BLaER1 (cell line): ENCODE measurements around the gene ZFPL1.

Experiments
- H3K27ac ChIP-seq: shearing (Covaris generic); formaldehyde crosslinking; 2 replicates; pipeline ENCODE4 v1.8.1; 2022
- H3K27me3 ChIP-seq: shearing (Covaris generic); formaldehyde crosslinking; 2 replicates; pipeline ENCODE4 v1.8.1; 2022
- H3K36me3 ChIP-seq: shearing (Covaris generic); formaldehyde crosslinking; 2 replicates; pipeline ENCODE4 v1.8.1; 2022
- H3K4me1 ChIP-seq: shearing (Covaris generic); formaldehyde crosslinking; 2 replicates; pipeline ENCODE4 v1.8.1; 2022
- H3K4me2 ChIP-seq: shearing (Covaris generic); formaldehyde crosslinking; 2 replicates; pipeline ENCODE4 v1.8.1; 2022
- H3K4me3 ChIP-seq: shearing (Covaris generic); formaldehyde crosslinking; 2 replicates; pipeline ENCODE4 v1.8.1; 2022
- H3K9ac ChIP-seq: shearing (Covaris generic); formaldehyde crosslinking; 2 replicates; pipeline ENCODE4 v1.8.1; 2022
- H3K9me3 ChIP-seq: shearing (Covaris generic); formaldehyde crosslinking; 2 replicates; pipeline ENCODE4 v1.8.1; 2022
- H4K20me1 ChIP-seq: shearing (Covaris generic); formaldehyde crosslinking; 2 replicates; pipeline ENCODE4 v1.8.1; 2022
- Cebpa-rat ChIP-seq: shearing (Covaris generic); IDR thresholded peaks from 2 replicates; pipeline ENCODE4 v1.8.1; 2022

Gene ZFPL1

GRCh38 chr11:65045728-65046127 is 38.3 kb upstream of the ZFPL1 start:
- H3K36me3 ChIP-seq: peaks cover 38% of the 10 kb centered on the region
- H3K4me2 ChIP-seq: peak overlapping the region; percentile 52
- H3K4me3 ChIP-seq: no peak overlapping the region
- H3K27ac ChIP-seq: no peak overlapping the region; the same call in 1 of the 2 replicates
- no peak for TF ChIP-seq Cebpa-rat
- no peaks in the 10 kb centered on the region for H3K9me3 ChIP-seq
- peaks cover 60% of the 10 kb centered on the region for H4K20me1 ChIP-seq
- peaks cover 42% of the 10 kb centered on the region for H3K4me1 ChIP-seq
- no peak overlapping the region for H3K9ac ChIP-seq
- H3K27me3 ChIP-seq: peaks cover 25% of the 10 kb centered on the region

GRCh38 chr11:65047581-65048422 is 36.2 kb upstream of the ZFPL1 start:
- no peak overlapping the region for H3K4me3 ChIP-seq
- no peak overlapping the region for H3K4me2 ChIP-seq
- H3K27me3 ChIP-seq: peaks cover 25% of the 10 kb centered on the region
- H3K9ac ChIP-seq: no peak overlapping the region
- TF ChIP-seq Cebpa-rat: no peak
- H3K36me3 ChIP-seq: peaks cover 38% of the 10 kb centered on the region
- peaks cover 33% of the 10 kb centered on the region for H3K4me1 ChIP-seq
- H3K27ac ChIP-seq: no peak overlapping the region
- H3K9me3 ChIP-seq: no peaks in the 10 kb centered on the region
- H4K20me1 ChIP-seq: peaks cover 44% of the 10 kb centered on the region

GRCh38 chr11:65051398-65051858 is 32.6 kb upstream of the ZFPL1 start:
- Histone ChIP-seq H3K4me1 (peaks cover 20% of the 10 kb centered on the region), H3K27ac (no peak overlapping the region), H3K4me2 (no peak overlapping the region), H3K9ac (no peak overlapping the region), H3K4me3 (no peak overlapping the region), H3K9me3 (no peaks in the 10 kb centered on the region), H4K20me1 (peaks cover 12% of the 10 kb centered on the region), H3K36me3 (peaks cover 3% of the 10 kb centered on the region; the same call in 1 of the 2 replicates), H3K27me3 (peaks cover 22% of the 10 kb centered on the region)
- TF ChIP-seq Cebpa-rat: no peak

- Histone ChIP-seq H3K4me3 (no peak overlapping the region), H3K9ac (0 out of 2 replicates have a peak overlapping the region, but pooled peaks have one; percentile 6), H3K4me1 (peaks cover 20% of the 10 kb centered on the region), H3K36me3 (no peaks in the 10 kb centered on the region), H3K27ac (0 out of 2 replicates have a peak overlapping the region, but pooled peaks have one; percentile 18), H3K27me3 (no peaks in the 10 kb centered on the region), H3K4me2 (peak overlapping the region; percentile 57), H4K20me1 (no peaks in the 10 kb centered on the region), H3K9me3 (no peaks in the 10 kb centered on the region)
- no peak for TF ChIP-seq Cebpa-rat
Measured at GRCh38 chr11:65053827-65054508, 30.1 kb upstream of the ZFPL1 start.

- Histone ChIP-seq H3K9ac (no peak overlapping the region), H3K4me2 (no peak overlapping the region), H3K9me3 (no peaks in the 10 kb centered on the region), H3K27ac (no peak overlapping the region), H4K20me1 (no peaks in the 10 kb centered on the region), H3K27me3 (no peaks in the 10 kb centered on the region), H3K4me3 (no peak overlapping the region), H3K4me1 (peaks cover 32% of the 10 kb centered on the region), H3K36me3 (no peaks in the 10 kb centered on the region)
- TF ChIP-seq Cebpa-rat: no peak
Measured at GRCh38 chr11:65055538-65055937, 28.5 kb upstream of the ZFPL1 start.

- Histone ChIP-seq H3K4me3 (no peak overlapping the region), H3K9me3 (no peaks in the 10 kb centered on the region), H3K4me1 (peaks cover 46% of the 10 kb centered on the region), H3K27ac (no peak overlapping the region), H3K27me3 (no peaks in the 10 kb centered on the region), H3K4me2 (no peak overlapping the region), H3K36me3 (no peaks in the 10 kb centered on the region), H3K9ac (no peak overlapping the region), H4K20me1 (no peaks in the 10 kb centered on the region)
- TF ChIP-seq Cebpa-rat: no peak
Measured at GRCh38 chr11:65056999-65057398, 27.0 kb upstream of the ZFPL1 start.

GRCh38 chr11:65057526-65057925 is 26.5 kb upstream of the ZFPL1 start:
- Histone ChIP-seq H3K27me3 (no peaks in the 10 kb centered on the region), H3K36me3 (no peaks in the 10 kb centered on the region), H3K4me1 (peaks cover 50% of the 10 kb centered on the region), H3K4me3 (no peak overlapping the region), H4K20me1 (no peaks in the 10 kb centered on the region), H3K27ac (no peak overlapping the region), H3K4me2 (no peak overlapping the region), H3K9me3 (no peaks in the 10 kb centered on the region), H3K9ac (no peak overlapping the region)
- no peak for TF ChIP-seq Cebpa-rat

GRCh38 chr11:65058012-65058411 is 26.0 kb upstream of the ZFPL1 start:
- Histone ChIP-seq H3K9me3 (no peaks in the 10 kb centered on the region), H3K27me3 (no peaks in the 10 kb centered on the region), H3K27ac (no peak overlapping the region), H3K4me1 (peaks cover 50% of the 10 kb centered on the region), H3K4me3 (no peak overlapping the region), H3K9ac (no peak overlapping the region), H3K4me2 (no peak overlapping the region), H4K20me1 (no peaks in the 10 kb centered on the region), H3K36me3 (no peaks in the 10 kb centered on the region)
- no peak for TF ChIP-seq Cebpa-rat

GRCh38 chr11:65058419-65059054 is 25.5 kb upstream of the ZFPL1 start, which contains the start of gene NAALADL1:
NAALADL1 (minus strand) TSS chr11:65058553; CDS start chr11:65058521, 32 bp downstream.
- no peaks in the 10 kb centered on the region for H3K27me3 ChIP-seq
- H3K4me3 ChIP-seq: no peak within 1 kb of the TSS
- no peaks in the 10 kb centered on the region for H3K9me3 ChIP-seq
- H3K9ac ChIP-seq: no peak within 1 kb of the TSS
- H4K20me1 ChIP-seq: no peaks in the 10 kb centered on the region
- no peak within 1 kb of the TSS for H3K4me2 ChIP-seq
- peaks cover 46% of the 10 kb centered on the region for H3K4me1 ChIP-seq
- H3K27ac ChIP-seq: no peak within 1 kb of the TSS
- no peak for TF ChIP-seq Cebpa-rat
- H3K36me3 ChIP-seq: no peaks in the 10 kb centered on the region

- no peaks in the 10 kb centered on the region for H3K36me3 ChIP-seq
- no peak overlapping the region for H3K4me3 ChIP-seq
- H3K4me1 ChIP-seq: peaks cover 36% of the 10 kb centered on the region
- TF ChIP-seq Cebpa-rat: no peak
- H3K27ac ChIP-seq: no peak overlapping the region
- H4K20me1 ChIP-seq: no peaks in the 10 kb centered on the region
- H3K4me2 ChIP-seq: no peak overlapping the region
- no peaks in the 10 kb centered on the region for H3K9me3 ChIP-seq
- no peaks in the 10 kb centered on the region for H3K27me3 ChIP-seq
- H3K9ac ChIP-seq: no peak overlapping the region
Measured at GRCh38 chr11:65059523-65059922, 24.5 kb upstream of the ZFPL1 start.
